GM12878 (cell line): Measurements from ENCODE around the gene ZNF57. TPM values are rescaled to one million over a fixed set of nuclear protein-coding genes. Genes with fewer than 3 reads are reported as not detected.

Experiments used
- ATAC-seq: fragments of 200-7000 bp; cut with Tn5 transposase; 3 replicates; pipeline ENCODE4 v1.9.1; 2020; ENCODE audit warnings: mild to moderate bottlenecking, moderate library complexity
- BruUV-seq: library from RNA; stranded (reverse); fragments of 400-500 nt; replicated peaks from 2 replicates; lab custom pipeline; 2021; lab: Mats Ljungman, UMichigan
- CTCF ChIA-PET: fragments of 300-600 bp; sonication (Branson Sonifier 250); formaldehyde crosslinking; extraction: SDS; loops from one replicate; lab custom pipeline; 2021; ENCODE audit warnings: inconsistent platforms; lab: Yijun Ruan, JAX
- POLR2A ChIA-PET: fragments of 350-600 bp; formaldehyde crosslinking; extraction: SDS; loops from one replicate; lab custom pipeline; 2021; ENCODE audit warnings: inconsistent platforms; lab: Charles Lee
- RAD21 ChIA-PET: fragments of 300-600 bp; sonication (Branson Sonifier 250); formaldehyde crosslinking; loops from one replicate; lab custom pipeline; 2023; ENCODE audit warnings: antibody characterized with exemption; ENCODE audit not compliant: unreplicated experiment; lab: Charles Lee
- SMC1A ChIA-PET: fragments of 300-600 bp; sonication (Branson Sonifier 250); formaldehyde crosslinking; loops from one replicate; lab custom pipeline; 2023; ENCODE audit not compliant: unreplicated experiment, uncharacterized antibody; lab: Charles Lee
- DNase-seq: peaks from one replicate; pipeline ENCODE4 v3.0.0-alpha.2; 2011; ENCODE audit warnings: low read depth, low spot score
- FAIRE-seq: peaks from 3 replicates; lab custom pipeline; 2011; peaks lifted over from hg19 to GRCh38; lab: Jason Lieb, UNC
- H2AFZ ChIP-seq: 2 replicates; pipeline ENCODE4 v1.6.0; 2011; ENCODE audit warnings: low read depth, low read length, control low read depth; ENCODE audit not compliant: control insufficient read depth
- H3K27ac ChIP-seq: 2 replicates; pipeline ENCODE4 v1.5.1; 2011; ENCODE audit warnings: control low read depth; ENCODE audit not compliant: control insufficient read depth, insufficient read depth
- H3K27me3 ChIP-seq, 2 experiments: replicated peaks in 1 of 2; 2 replicates each; pipeline versions ENCODE4 v1.6.0 to v1.6.1; 2011; ENCODE audit warnings: low read length in 1 of 2; ENCODE audit not compliant: control insufficient read depth in 2 of 2, insufficient read depth in 2 of 2
- H3K36me3 ChIP-seq, 2 experiments: 2 replicates each; pipeline ENCODE4 v1.5.1; 2011; ENCODE audit warnings: low read length in 1 of 2; ENCODE audit not compliant: control insufficient read depth in 2 of 2, insufficient read depth in 2 of 2
- H3K4me1 ChIP-seq: 2 replicates; pipeline ENCODE4 v1.6.1; 2011; ENCODE audit warnings: mild to moderate bottlenecking, low read length, moderate library complexity, mixed read lengths; ENCODE audit not compliant: control insufficient read depth, insufficient read depth
- H3K4me2 ChIP-seq: 2 replicates; pipeline ENCODE4 v1.6.0; 2011; ENCODE audit warnings: control low read depth; ENCODE audit not compliant: control insufficient read depth, insufficient read depth
- H3K4me3 ChIP-seq: fragments of 200-600 bp; sonication (generic); 2 replicates; pipeline ENCODE4 v1.5.1; 2016
- H3K79me2 ChIP-seq: 2 replicates; pipeline ENCODE4 v1.6.0; 2011; ENCODE audit warnings: low read length; ENCODE audit not compliant: control insufficient read depth, insufficient read depth
- H3K9ac ChIP-seq: 2 replicates; pipeline ENCODE4 v1.8.0; 2011; ENCODE audit warnings: low read length, control low read depth, mixed read lengths; ENCODE audit not compliant: control insufficient read depth, insufficient read depth
- H3K9me3 ChIP-seq: replicated peaks from 3 replicates; pipeline ENCODE4 v1.5.1; 2011; ENCODE audit warnings: mild to moderate bottlenecking, low read length; ENCODE audit not compliant: control insufficient read depth, insufficient read depth
- H4K20me1 ChIP-seq: 2 replicates; pipeline ENCODE4 v1.6.0; 2011; ENCODE audit not compliant: control insufficient read depth, insufficient read depth
- ATF7 ChIP-seq: fragments of 450-650 bp; IDR thresholded peaks from 2 replicates; pipeline ENCODE4 v1.6.1; 2016; ENCODE audit warnings: low read depth, mild to moderate bottlenecking
- BHLHE40 ChIP-seq, 2 experiments: fragments of 450-650 bp in 1 of 2; IDR thresholded peaks; 2 replicates each; pipeline ENCODE4 v1.6.1; 2011 to 2017; ENCODE audit warnings: low read depth in 2 of 2, borderline replicate concordance in 1 of 2, improper control_type of control experiment in 1 of 2, low read length in 1 of 2, mild to moderate bottlenecking in 1 of 2
- CBFB ChIP-seq: IDR thresholded peaks from 2 replicates; pipeline ENCODE4 v1.6.1; 2016; ENCODE audit warnings: antibody characterized with exemption, low read depth
- DPF2 ChIP-seq: fragments of 450-650 bp; IDR thresholded peaks from 2 replicates; pipeline ENCODE4 v1.6.1; 2017; ENCODE audit warnings: mild to moderate bottlenecking
- IKZF2 ChIP-seq, 2 experiments: fragments of 450-650 bp; IDR thresholded peaks; 2 replicates each; pipeline ENCODE4 v1.6.1; 2017; ENCODE audit warnings: mild to moderate bottlenecking in 2 of 2, moderate library complexity in 2 of 2
- MTA2 ChIP-seq: fragments of 450-650 bp; IDR thresholded peaks from 2 replicates; pipeline ENCODE4 v1.6.1; 2016; ENCODE audit warnings: low read depth, mild to moderate bottlenecking, moderate library complexity
- NBN ChIP-seq: fragments of 450-650 bp; IDR thresholded peaks from 2 replicates; pipeline ENCODE4 v1.6.1; 2016
- NFYB ChIP-seq: IDR thresholded peaks from 2 replicates; pipeline ENCODE4 v1.6.1; 2011; ENCODE audit warnings: low read depth, mild to moderate bottlenecking, low read length, improper control_type of control experiment, moderate library complexity; ENCODE audit not compliant: insufficient read depth
- STAT1 ChIP-seq: fragments of 450-650 bp; conservative IDR thresholded peaks from 2 replicates; pipeline ENCODE4 v1.6.1; 2014; ENCODE audit warnings: antibody characterized with exemption, mild to moderate bottlenecking
- YY1 ChIP-seq: IDR thresholded peaks from 2 replicates; pipeline ENCODE4 v1.6.1; 2011; ENCODE audit warnings: low read depth, mild to moderate bottlenecking, low read length
- ZNF217 ChIP-seq: fragments of 450-650 bp; IDR thresholded peaks from 2 replicates; pipeline ENCODE4 v1.6.1; 2017; ENCODE audit warnings: antibody characterized with exemption, mild to moderate bottlenecking
- WGBS: methylation state at CpG from one replicate; pipeline ENCODE4 v1.1.6; 2016; ENCODE audit warnings: low lambda C conversion rate; ENCODE audit not compliant: insufficient replicate concordance, insufficient coverage; ENCODE audit errors: missing lambda C conversion rate; 5-methylcytosine and 5-hydroxymethylcytosine counted together
- in situ Hi-C: fragments of 300-500 bp; cut with MboI; formaldehyde crosslinking; loops from 9 replicates; pipeline ENCODE4 v1.14.3; 2018; ENCODE audit warnings: mixed read lengths
- intact Hi-C: fragments of 100-400 bp; cut with micrococcal nuclease; formaldehyde crosslinking; loops from one replicate; pipeline ENCODE4 v1.14.2; 2022; ENCODE audit not compliant: unreplicated experiment
- polyA plus RNA-seq, 11 experiments: library from polyadenylated mRNA; depleted of rRNA in 4 of 11; unstranded in 6 of 11; stranded (reverse) in 5 of 11; fragments of >200 nt; fragmentation: Nextera tagmentation in 4 of 11; fragmentation: Illumina TruSeq in 1 of 11; extraction: Ambion mirVana in 4 of 11; extraction: Trizol in 1 of 11; gene quantifications; 1 replicate in 1 of 11; 2 replicates in 10 of 11; pipeline versions ENCODE4 v1.2.1 to v1.2.3, GENCODE V29; 2011 to 2016; ENCODE audit warnings: inconsistent platforms in 2 of 11, missing spikeins in 2 of 11, low read depth in 1 of 11
- total RNA-seq, 4 experiments: library from RNA; depleted of rRNA in 3 of 4; stranded (reverse); fragments of >200 nt in 3 of 4; fragmentation: Illumina TruSeq in 1 of 4; extraction: Trizol in 1 of 4; gene quantifications; 2 replicates each; pipeline versions ENCODE4 v1.2.1 to v1.2.3, GENCODE V29; 2013 to 2021
- TF ChIP-seq, protein P1 (sequence below): fragments of 450-650 bp; IDR thresholded peaks from 2 replicates; pipeline ENCODE4 v1.6.1; 2017; ENCODE audit warnings: antibody characterized with exemption, mild to moderate bottlenecking, moderate library complexity
- TF ChIP-seq, protein P2 (sequence below): IDR thresholded peaks from 2 replicates; pipeline ENCODE4 v1.6.1; 2011; ENCODE audit warnings: mild to moderate bottlenecking, low read depth, low read length, moderate library complexity; ENCODE audit not compliant: insufficient replicate concordance
- TF ChIP-seq, protein P3 (sequence below): fragments of 450-650 bp; IDR thresholded peaks from 2 replicates; pipeline ENCODE4 v1.6.1; 2016; ENCODE audit warnings: mild to moderate bottlenecking

The ZNF57 gene
- total and polyA plus RNA-seq, 10 of the 15 experiments (the other 5 are each of a cell fraction or from before 2014, with no cell fraction given) = 2.7 to 8.9 (median 5.8) TPM

DNA sequence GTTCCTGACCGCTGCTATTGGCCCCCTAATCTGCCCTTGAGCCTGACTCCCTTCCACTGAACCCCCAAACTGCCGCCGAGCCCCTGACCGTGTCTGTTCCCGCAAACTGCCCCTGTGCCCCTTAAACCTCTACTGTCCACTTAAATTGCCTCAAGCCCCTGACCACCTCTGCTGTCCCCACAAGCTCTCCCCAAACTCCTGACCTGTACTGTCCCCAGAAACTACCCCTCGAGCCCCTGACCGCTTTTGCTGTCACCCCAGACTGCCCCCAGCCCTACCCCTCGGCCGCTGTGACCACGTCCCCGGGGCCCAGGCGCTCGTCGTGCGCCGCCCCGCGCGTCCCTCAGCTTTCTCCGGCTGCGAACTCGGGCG lies 43.7 kb downstream of the ZNF57 start (continued):
- TF ChIP-seq, protein P1, sequence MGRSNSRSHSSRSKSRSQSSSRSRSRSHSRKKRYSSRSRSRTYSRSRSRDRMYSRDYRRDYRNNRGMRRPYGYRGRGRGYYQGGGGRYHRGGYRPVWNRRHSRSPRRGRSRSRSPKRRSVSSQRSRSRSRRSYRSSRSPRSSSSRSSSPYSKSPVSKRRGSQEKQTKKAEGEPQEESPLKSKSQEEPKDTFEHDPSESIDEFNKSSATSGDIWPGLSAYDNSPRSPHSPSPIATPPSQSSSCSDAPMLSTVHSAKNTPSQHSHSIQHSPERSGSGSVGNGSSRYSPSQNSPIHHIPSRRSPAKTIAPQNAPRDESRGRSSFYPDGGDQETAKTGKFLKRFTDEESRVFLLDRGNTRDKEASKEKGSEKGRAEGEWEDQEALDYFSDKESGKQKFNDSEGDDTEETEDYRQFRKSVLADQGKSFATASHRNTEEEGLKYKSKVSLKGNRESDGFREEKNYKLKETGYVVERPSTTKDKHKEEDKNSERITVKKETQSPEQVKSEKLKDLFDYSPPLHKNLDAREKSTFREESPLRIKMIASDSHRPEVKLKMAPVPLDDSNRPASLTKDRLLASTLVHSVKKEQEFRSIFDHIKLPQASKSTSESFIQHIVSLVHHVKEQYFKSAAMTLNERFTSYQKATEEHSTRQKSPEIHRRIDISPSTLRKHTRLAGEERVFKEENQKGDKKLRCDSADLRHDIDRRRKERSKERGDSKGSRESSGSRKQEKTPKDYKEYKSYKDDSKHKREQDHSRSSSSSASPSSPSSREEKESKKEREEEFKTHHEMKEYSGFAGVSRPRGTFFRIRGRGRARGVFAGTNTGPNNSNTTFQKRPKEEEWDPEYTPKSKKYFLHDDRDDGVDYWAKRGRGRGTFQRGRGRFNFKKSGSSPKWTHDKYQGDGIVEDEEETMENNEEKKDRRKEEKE = no peak
- TF ChIP-seq YY1 = 0 out of 2 replicates have a peak, but pooled peaks have one; percentile 9

DNA sequence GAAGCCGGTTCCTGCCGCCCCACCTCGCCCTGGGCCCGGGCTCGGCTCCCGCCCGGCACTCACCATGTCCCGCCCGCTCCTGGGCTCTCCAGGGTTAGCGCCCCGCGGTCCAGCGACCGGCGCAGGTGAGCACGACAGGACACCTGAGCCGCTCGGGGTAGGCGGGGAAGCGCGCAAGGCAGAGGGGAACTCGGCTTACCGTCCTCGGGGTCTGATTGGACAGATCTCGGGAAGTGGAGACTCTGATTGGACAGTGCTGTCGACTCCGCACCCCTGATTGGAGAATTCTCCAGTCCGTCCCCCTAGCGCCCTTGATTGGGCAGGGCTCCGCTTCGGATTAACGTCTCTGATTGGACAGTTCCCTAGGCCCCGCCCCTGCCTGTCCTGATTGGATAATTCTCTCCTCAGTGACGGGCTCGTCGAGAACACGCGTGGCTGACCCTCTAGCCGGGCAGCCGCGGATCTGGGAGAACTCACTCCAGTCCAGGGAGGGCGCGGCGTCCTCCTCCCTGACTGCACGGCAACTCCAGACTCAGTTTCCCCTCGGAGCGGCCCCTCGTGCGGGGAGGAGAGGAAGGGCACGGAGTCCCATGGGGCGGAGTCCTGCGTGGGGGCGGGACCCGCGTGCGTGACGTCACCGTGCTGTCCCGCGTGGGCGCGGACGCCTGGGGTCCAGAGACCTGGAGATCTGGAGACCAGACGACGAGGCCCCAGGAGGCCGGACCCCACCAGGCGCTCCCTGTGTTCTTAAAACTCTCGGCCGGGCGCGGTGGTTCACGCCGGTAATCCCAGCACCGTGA lies 44.2 kb downstream of the ZNF57 start, which contains the start of gene ZNF77:
Gene ZNF77 (minus strand): TSS at position 197 of the 800 bp plus-strand sequence. CDS start 131 bp downstream, at position 66.
- Histone ChIP-seq H3K4me2 (peak within 1 kb of the TSS; percentile 93), H3K4me1 (peaks cover 5% of the 10 kb centered on the region), H2AFZ (peak within 1 kb of the TSS; percentile 96), H3K27me3 (no peaks in the 10 kb centered on the region), H4K20me1 (no peaks in the 10 kb centered on the region), H3K4me3 (peak within 1 kb of the TSS; percentile 82), H3K27ac (peak within 1 kb of the TSS; percentile 70), H3K9me3 (no peaks in the 10 kb centered on the region), H3K9ac (peak within 1 kb of the TSS; percentile 60), H3K79me2 (peaks cover 13% of the 10 kb centered on the region), H3K36me3 (no peaks in the 10 kb centered on the region)
- ChIA-PET RAD21 (no interaction called here), POLR2A (no interaction called here), SMC1A (no interaction called here), CTCF (interaction anchor here (1.2 kb wide), 1 partner anchor 58 kb away, joined by 3 read pairs; no protein-coding TSS in a partner anchor)
- no TSS peak for BruUV-seq
- in situ Hi-C loops (no loop called here), intact Hi-C loops (loop anchor here (10.0 kb wide), 1 partner anchor 60 kb away; no protein-coding TSS in a partner anchor)
- WGBS = under 1% methylated on average over 74 of the region's 74 CpGs
- FAIRE-seq (peak; percentile 100), ATAC-seq (peak; percentile 100), DNase-seq (peak; percentile 98)
- TF ChIP-seq NFYB (peak; percentile 100), CBFB (0 out of 2 replicates have a peak, but pooled peaks have one; percentile 32), MTA2 (peak; percentile 13; the same call in 1 of the 2 replicates), STAT1 (0 out of 2 replicates have a peak, but pooled peaks have one; percentile 24), BHLHE40 (IDR thresholded peaks at IDR 0.05; ENCODE audit: borderline replicate concordance in 1 of 2, low read depth in 2 of 2, low read length in 1 of 2) (peak in 1 of 2 experiments; percentile 40; a peak in 2 of 4 replicates), NBN (peak; percentile 87), IKZF2 (IDR thresholded peaks at IDR 0.05) (peak; percentile 8 to 24; a peak in 2 of 4 replicates), DPF2 (peak; percentile 88), ATF7 (peak; percentile 78), ZNF217 (peak; percentile 48; the same call in 1 of the 2 replicates)
- TF ChIP-seq, protein P2, sequence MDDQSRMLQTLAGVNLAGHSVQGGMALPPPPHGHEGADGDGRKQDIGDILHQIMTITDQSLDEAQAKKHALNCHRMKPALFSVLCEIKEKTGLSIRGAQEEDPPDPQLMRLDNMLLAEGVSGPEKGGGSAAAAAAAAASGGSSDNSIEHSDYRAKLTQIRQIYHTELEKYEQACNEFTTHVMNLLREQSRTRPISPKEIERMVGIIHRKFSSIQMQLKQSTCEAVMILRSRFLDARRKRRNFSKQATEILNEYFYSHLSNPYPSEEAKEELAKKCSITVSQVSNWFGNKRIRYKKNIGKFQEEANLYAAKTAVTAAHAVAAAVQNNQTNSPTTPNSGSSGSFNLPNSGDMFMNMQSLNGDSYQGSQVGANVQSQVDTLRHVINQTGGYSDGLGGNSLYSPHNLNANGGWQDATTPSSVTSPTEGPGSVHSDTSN = peak; percentile 97
- TF ChIP-seq, protein P3, sequence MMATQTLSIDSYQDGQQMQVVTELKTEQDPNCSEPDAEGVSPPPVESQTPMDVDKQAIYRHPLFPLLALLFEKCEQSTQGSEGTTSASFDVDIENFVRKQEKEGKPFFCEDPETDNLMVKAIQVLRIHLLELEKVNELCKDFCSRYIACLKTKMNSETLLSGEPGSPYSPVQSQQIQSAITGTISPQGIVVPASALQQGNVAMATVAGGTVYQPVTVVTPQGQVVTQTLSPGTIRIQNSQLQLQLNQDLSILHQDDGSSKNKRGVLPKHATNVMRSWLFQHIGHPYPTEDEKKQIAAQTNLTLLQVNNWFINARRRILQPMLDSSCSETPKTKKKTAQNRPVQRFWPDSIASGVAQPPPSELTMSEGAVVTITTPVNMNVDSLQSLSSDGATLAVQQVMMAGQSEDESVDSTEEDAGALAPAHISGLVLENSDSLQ = peak; percentile 98
